HepG2 (cell line): ENCODE results near the gene ZNF223. TPM values are rescaled to one million over a fixed set of nuclear protein-coding genes. Genes with fewer than 3 reads are reported as not detected.

Source experiments
- ATF5 ChIP-seq: sonication (generic); formaldehyde crosslinking; IDR thresholded peaks from 2 replicates; pipeline ENCODE4 v1.4.0; 2020; ENCODE audit warnings: mild to moderate bottlenecking, low read depth, missing genetic modification reagents
- CBX1 ChIP-seq: IDR thresholded peaks from one replicate; pipeline ENCODE4 v1.6.1; 2016; ENCODE audit warnings: antibody characterized with exemption, low read depth
- CBX2 ChIP-seq, 2 experiments: fragments of 200-600 bp in 1 of 2; sonication (generic); formaldehyde crosslinking in 1 of 2; IDR thresholded peaks; 2 replicates each; pipeline versions ENCODE4 v1.7.0 to v1.8.1; 2018 to 2022; ENCODE audit warnings: low read depth in 2 of 2, low read length in 1 of 2, mild to moderate bottlenecking in 1 of 2, missing genetic modification reagents in 1 of 2
- CEBPG ChIP-seq: IDR thresholded peaks from 2 replicates; pipeline ENCODE4 v1.6.1; 2016
- FOXK1 ChIP-seq: sonication (generic); formaldehyde crosslinking; IDR thresholded peaks from 2 replicates; pipeline ENCODE4 v1.4.0; 2020; ENCODE audit warnings: low read depth, missing genetic modification reagents, borderline replicate concordance
- HNRNPUL1 ChIP-seq: fragments of 200-400 bp; formaldehyde crosslinking; IDR thresholded peaks from 2 replicates; pipeline ENCODE4 v1.6.1; 2017; ENCODE audit warnings: low read depth, mild to moderate bottlenecking, low read length, moderate library complexity
- IRF2 ChIP-seq: IDR thresholded peaks from 2 replicates; pipeline ENCODE4 v1.6.1; 2018; ENCODE audit warnings: missing genetic modification reagents, missing compliant biosample characterization
- KAT8 ChIP-seq: IDR thresholded peaks from 2 replicates; pipeline ENCODE4 v1.6.1; 2016; ENCODE audit warnings: missing genetic modification reagents, missing compliant biosample characterization
- KDM5A ChIP-seq: fragments of 200-600 bp; sonication (generic); IDR thresholded peaks from 2 replicates; pipeline ENCODE4 v1.7.0; 2018; ENCODE audit warnings: antibody characterized with exemption, mild to moderate bottlenecking, low read length, borderline replicate concordance
- MED8 ChIP-seq: sonication (generic); formaldehyde crosslinking; IDR thresholded peaks from 2 replicates; pipeline ENCODE4 v1.8.1; 2023; ENCODE audit warnings: mild to moderate bottlenecking, missing genetic modification reagents; ENCODE audit not compliant: insufficient replicate concordance
- MYPOP ChIP-seq: sonication (generic); formaldehyde crosslinking; IDR thresholded peaks from 2 replicates; pipeline ENCODE4 v1.8.1; 2023; ENCODE audit warnings: mild to moderate bottlenecking, moderate library complexity, missing genetic modification reagents
- NFKBIZ ChIP-seq: IDR thresholded peaks from 2 replicates; pipeline ENCODE4 v1.6.1; 2018; ENCODE audit warnings: missing genetic modification reagents, missing compliant biosample characterization
- PBX3 ChIP-seq: sonication (generic); formaldehyde crosslinking; IDR thresholded peaks from 2 replicates; pipeline ENCODE4 v1.8.1; 2023; ENCODE audit warnings: missing genetic modification reagents, inconsistent platforms, borderline replicate concordance
- PRPF4 ChIP-seq: fragments of 200-400 bp; formaldehyde crosslinking; IDR thresholded peaks from 2 replicates; pipeline ENCODE4 v1.6.1; 2016; ENCODE audit warnings: low read length, low read depth; ENCODE audit not compliant: poor library complexity, severe bottlenecking
- RAD21 ChIP-seq: fragments of 450-650 bp; formaldehyde crosslinking; IDR thresholded peaks from 2 replicates; pipeline ENCODE4 v1.5.0; 2020; ENCODE audit warnings: mild to moderate bottlenecking
- SIX4 ChIP-seq: sonication (generic); formaldehyde crosslinking; IDR thresholded peaks from 2 replicates; pipeline ENCODE4 v1.4.0; 2020; ENCODE audit warnings: missing genetic modification reagents
- SP2 ChIP-seq: sonication (generic); formaldehyde crosslinking; IDR thresholded peaks from 2 replicates; pipeline ENCODE4 v1.5.1; 2020; ENCODE audit warnings: mild to moderate bottlenecking, missing genetic modification reagents
- STAT5B ChIP-seq: sonication (generic); formaldehyde crosslinking; IDR thresholded peaks from 2 replicates; pipeline ENCODE4 v1.4.0; 2020; ENCODE audit warnings: missing genetic modification reagents
- ZBTB8A ChIP-seq: sonication (generic); formaldehyde crosslinking; IDR thresholded peaks from 2 replicates; pipeline ENCODE4 v1.4.0; 2020; ENCODE audit warnings: mild to moderate bottlenecking, low read depth, missing genetic modification reagents, borderline replicate concordance
- ZFP91 ChIP-seq: sonication (generic); formaldehyde crosslinking; IDR thresholded peaks from 2 replicates; pipeline ENCODE4 v1.9.0; 2022; ENCODE audit warnings: missing genetic modification reagents, mild to moderate bottlenecking, borderline replicate concordance
- ZNF17 ChIP-seq: sonication (generic); formaldehyde crosslinking; IDR thresholded peaks from 2 replicates; pipeline ENCODE4 v1.5.0; 2020; ENCODE audit warnings: mild to moderate bottlenecking, missing genetic modification reagents
- ZNF3 ChIP-seq: IDR thresholded peaks from 2 replicates; pipeline ENCODE4 v1.7.0; 2017; ENCODE audit warnings: inconsistent platforms
- ZNF335 ChIP-seq: sonication (generic); formaldehyde crosslinking; IDR thresholded peaks from 2 replicates; pipeline ENCODE4 v1.4.0; 2020; ENCODE audit warnings: missing genetic modification reagents
- ZNF432 ChIP-seq: sonication (generic); formaldehyde crosslinking; IDR thresholded peaks from 2 replicates; pipeline ENCODE4 v1.5.0; 2020; ENCODE audit warnings: missing genetic modification reagents, mild to moderate bottlenecking, borderline replicate concordance
- ZNF562 ChIP-seq: sonication (generic); formaldehyde crosslinking; IDR thresholded peaks from 2 replicates; pipeline ENCODE4 v1.8.0; 2022; ENCODE audit warnings: missing genetic modification reagents, borderline replicate concordance
- ZNF605 ChIP-seq: sonication (generic); formaldehyde crosslinking; IDR thresholded peaks from 2 replicates; pipeline ENCODE4 v1.8.0; 2022; ENCODE audit warnings: mild to moderate bottlenecking, missing genetic modification reagents
- ZNF891 ChIP-seq: sonication (generic); formaldehyde crosslinking; IDR thresholded peaks from 2 replicates; pipeline ENCODE4 v1.5.0; 2020; ENCODE audit warnings: mild to moderate bottlenecking, missing genetic modification reagents
- ZSCAN12 ChIP-seq: sonication (generic); formaldehyde crosslinking; IDR thresholded peaks from 2 replicates; pipeline ENCODE4 v1.9.0; 2021; ENCODE audit warnings: mild to moderate bottlenecking, missing genetic modification reagents
- polyA plus RNA-seq, 8 experiments: library from polyadenylated mRNA; depleted of rRNA in 3 of 8; stranded (reverse) in 7 of 8; unstranded in 1 of 8; fragments of >200 nt; fragmentation: Illumina TruSeq in 4 of 8; extraction: Trizol in 4 of 8; gene quantifications; 2 replicates each; pipeline versions ENCODE4 v1.2.1 to v1.2.3, GENCODE V29; 2011 to 2016; ENCODE audit warnings: low read depth in 4 of 8, missing spikeins in 1 of 8, mixed read lengths in 1 of 8; ENCODE audit not compliant: insufficient read depth in 1 of 8
- total RNA-seq, 5 experiments: library from RNA; depleted of rRNA; stranded (reverse); fragments of >200 nt; fragmentation: Illumina TruSeq; extraction: Trizol; gene quantifications; 2 replicates each; pipeline ENCODE4 v1.2.3, GENCODE V29; 2016; ENCODE audit warnings: low read depth in 1 of 5

ZNF223 gene
- total and polyA plus RNA-seq, 2 of the 13 experiments (the other 11 are each of a cell fraction or from before 2014, with no cell fraction given) = 2.0 to 4.8 TPM

- no peak for TF ChIP-seq NFKBIZ (CRISPR knock-in tag)
- no peak for TF ChIP-seq ZNF891 (CRISPR knock-in tag)
- no peak for TF ChIP-seq RAD21 (CRISPR knock-in tag)
- TF ChIP-seq ZNF17 (CRISPR knock-in tag) = no peak
- TF ChIP-seq ZSCAN12 (CRISPR knock-in tag) = no peak
- no peak for TF ChIP-seq MED8 (CRISPR knock-in tag)
- no peak for TF ChIP-seq ZNF3 (CRISPR knock-in tag)
- TF ChIP-seq FOXK1 = 0 out of 2 replicates have a peak, but pooled peaks have one; percentile 41
- no peak for TF ChIP-seq ZNF562
- no peak for TF ChIP-seq SIX4 (CRISPR knock-in tag)
- no peak for TF ChIP-seq HNRNPUL1
- TF ChIP-seq STAT5B (CRISPR knock-in tag) = no peak
- TF ChIP-seq CEBPG (CRISPR knock-in tag) = 0 out of 2 replicates have a peak, but pooled peaks have one; percentile 16
- no peak for TF ChIP-seq ZNF432
- TF ChIP-seq KAT8 (CRISPR knock-in tag) = peak; percentile 91
- no peak for TF ChIP-seq KDM5A
- 0 out of 2 replicates have a peak, but pooled peaks have one; percentile 21 for TF ChIP-seq MYPOP (CRISPR knock-in tag)
- no peak for TF ChIP-seq SP2 (CRISPR knock-in tag)
- peak; percentile 74; the same call in 1 of the 2 replicates for TF ChIP-seq ZFP91
- peak; percentile 63 for TF ChIP-seq ZNF605 (CRISPR knock-in tag)
- TF ChIP-seq IRF2 (CRISPR knock-in tag) = peak; percentile 95
- no peak for TF ChIP-seq ATF5 (CRISPR knock-in tag)
- no peak for TF ChIP-seq PBX3 (CRISPR knock-in tag)
- TF ChIP-seq PRPF4 = no peak
- TF ChIP-seq ZBTB8A = no peak
- TF ChIP-seq ZNF335 (CRISPR knock-in tag) = peak; percentile 81; the same call in 1 of the 2 replicates
- no peak for TF ChIP-seq CBX2 (IDR thresholded peaks at IDR 0.05; ENCODE audit: low read depth, low read length)
- no peak for TF ChIP-seq CBX2 (CRISPR knock-in tag; IDR thresholded peaks at IDR 0.05; ENCODE audit: low read depth)
- TF ChIP-seq CBX1 = no peak
Observed at GRCh38 chr19:44025217-44025936, 26.5 kb upstream of the ZNF223 start, which contains the start of gene ZNF222 (continued).
